GM12872 (cell line): Measurements from ENCODE around the gene DST.

ENCODE experiments used
- CTCF ChIP-seq: IDR thresholded peaks from 3 replicates; pipeline ENCODE4 v1.5.1; 2011; ENCODE audit warnings: low read depth, mild to moderate bottlenecking, low read length, moderate library complexity; ENCODE audit not compliant: insufficient read depth

Gene DST

GRCh38 chr6:56532766-56533551 is 109.7 kb downstream of the DST start:
- TF ChIP-seq CTCF, result no peak

- TF ChIP-seq CTCF, result no peak
Observed at GRCh38 chr6:56531839-56532595, 110.7 kb downstream of the DST start.

- TF ChIP-seq CTCF, result no peak
Observed at GRCh38 chr6:56529594-56530191, 113.0 kb downstream of the DST start.

GRCh38 chr6:56528412-56528841 is 114.3 kb downstream of the DST start:
- TF ChIP-seq CTCF, result no peak

GRCh38 chr6:56527934-56528333 is 114.8 kb downstream of the DST start:
- TF ChIP-seq CTCF, result no peak

GRCh38 chr6:56526860-56527544 is 115.7 kb downstream of the DST start:
- TF ChIP-seq CTCF, result no peak
